ENCODE results near the gene GLIS1.

Gene GLIS1

DNA sequence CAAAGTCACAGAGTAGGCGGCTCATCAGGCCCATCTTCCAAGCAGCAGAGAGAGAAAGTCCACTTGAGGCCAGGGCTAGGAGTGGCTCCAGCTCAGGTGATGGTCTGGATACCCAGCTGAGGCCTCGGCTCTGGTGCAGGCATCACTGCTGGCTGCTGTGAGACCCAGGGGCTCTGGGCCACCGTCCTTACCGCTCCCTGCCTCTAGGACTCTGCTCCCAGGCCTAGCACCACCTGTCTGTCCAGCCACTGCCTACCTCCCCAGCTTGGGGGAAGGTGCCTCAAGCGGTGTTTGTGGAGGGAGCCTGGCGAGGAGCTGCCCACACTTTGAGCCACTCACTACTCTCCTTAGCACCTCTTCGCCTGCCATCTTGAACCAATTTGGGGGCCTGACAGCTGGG lies 221.9 kb downstream of the GLIS1 start:
- in situ Hi-C loops (cut with MboI; ENCODE audit: low sequenced_read_pairs) = no loop called here

GRCh38 chr1:53516181-53516580 lies 222.8 kb downstream of the GLIS1 start:
- in situ Hi-C loops (cut with MboI; ENCODE audit: low sequenced_read_pairs) = no loop called here

GRCh38 chr1:53514436-53514835 lies 224.5 kb downstream of the GLIS1 start:
- in situ Hi-C loops (cut with MboI; ENCODE audit: low sequenced_read_pairs) = no loop called here

GRCh38 chr1:53513846-53514245 lies 225.1 kb downstream of the GLIS1 start:
- in situ Hi-C loops (cut with MboI; ENCODE audit: low sequenced_read_pairs) = no loop called here

DNA sequence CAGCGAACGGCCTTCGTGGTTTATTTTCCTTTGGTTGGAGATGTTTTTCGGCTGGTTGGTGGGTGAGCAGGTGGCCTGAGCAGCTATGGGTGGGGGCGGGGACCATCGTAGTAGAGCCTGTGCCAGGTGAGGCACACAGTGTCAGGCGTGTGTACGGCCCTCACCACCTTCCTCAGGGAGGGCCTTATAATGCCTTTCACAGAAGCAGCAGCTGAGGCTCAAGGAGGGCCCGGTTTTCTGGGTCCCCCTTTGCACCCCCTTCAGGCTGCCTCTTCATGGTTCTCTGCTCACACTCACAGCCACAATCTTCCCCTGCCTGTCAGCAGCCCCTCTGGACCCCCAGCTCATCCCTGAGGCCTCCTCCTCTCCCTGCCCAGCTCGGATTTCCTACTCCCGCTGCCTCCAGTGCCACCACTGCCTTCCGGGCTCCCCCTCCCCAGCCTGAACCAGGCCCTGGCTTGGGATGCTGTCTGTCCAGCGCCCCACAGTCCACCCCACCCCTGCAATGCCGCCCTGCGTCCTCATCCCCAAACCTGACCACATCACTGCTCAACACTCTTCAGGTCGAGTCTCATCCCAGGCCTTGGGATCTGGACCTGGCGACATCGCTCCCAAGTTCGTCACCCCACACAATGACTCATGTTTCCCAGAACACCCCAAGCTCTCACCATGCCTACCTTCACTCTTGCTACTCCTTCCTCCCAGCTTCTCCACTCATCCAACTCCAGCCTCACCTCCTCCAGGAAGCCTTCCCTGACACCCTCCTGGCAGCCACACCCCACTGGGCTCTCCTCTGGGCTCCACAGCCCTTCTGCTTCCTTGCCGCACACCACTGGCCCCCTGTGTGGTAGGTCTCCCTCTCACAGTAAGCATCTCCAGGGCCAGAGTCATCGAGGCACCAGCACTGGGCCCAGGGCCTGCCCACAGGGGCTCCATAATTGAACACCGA lies 225.9 kb downstream of the GLIS1 start:
- in situ Hi-C loops (cut with MboI; ENCODE audit: low sequenced_read_pairs) = no loop called here

- in situ Hi-C loops (cut with MboI; ENCODE audit: low sequenced_read_pairs) = no loop called here
Observed at GRCh38 chr1:53511933-53512806, 226.8 kb downstream of the GLIS1 start.

DNA sequence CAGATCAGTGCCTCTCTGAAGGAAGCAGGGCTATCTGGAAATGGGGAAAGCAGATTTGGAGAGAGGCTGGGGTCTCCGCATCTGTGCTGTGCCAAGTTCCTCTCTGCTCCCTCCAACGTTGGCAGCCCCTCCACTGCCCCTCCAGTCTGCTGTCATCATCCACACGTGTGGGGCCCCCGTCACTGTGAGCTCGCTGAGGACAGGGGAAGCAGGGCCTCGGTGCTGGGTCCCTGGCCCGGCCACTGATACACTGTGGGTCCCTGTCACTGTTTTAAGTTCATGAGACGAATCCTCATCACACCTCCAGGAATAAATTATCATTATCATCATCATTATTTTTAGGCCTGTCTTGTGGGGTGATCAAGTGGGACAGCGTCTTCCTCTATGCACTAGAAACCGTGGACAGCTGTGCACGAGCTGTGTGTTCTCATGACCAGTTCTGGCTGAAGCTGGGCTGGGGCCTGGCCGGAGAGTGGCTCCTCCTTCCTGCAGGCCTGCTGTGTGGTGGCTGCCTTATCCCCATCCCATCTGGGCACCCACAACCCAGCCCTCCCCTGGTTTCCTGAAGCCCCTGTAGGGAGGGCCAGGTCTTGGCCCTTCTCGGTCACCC lies 227.5 kb downstream of the GLIS1 start:
- in situ Hi-C loops (cut with MboI; ENCODE audit: low sequenced_read_pairs) = no loop called here

- in situ Hi-C loops (cut with MboI; ENCODE audit: low sequenced_read_pairs) = no loop called here
Observed at GRCh38 chr1:53510215-53510614, 228.7 kb downstream of the GLIS1 start.

DNA sequence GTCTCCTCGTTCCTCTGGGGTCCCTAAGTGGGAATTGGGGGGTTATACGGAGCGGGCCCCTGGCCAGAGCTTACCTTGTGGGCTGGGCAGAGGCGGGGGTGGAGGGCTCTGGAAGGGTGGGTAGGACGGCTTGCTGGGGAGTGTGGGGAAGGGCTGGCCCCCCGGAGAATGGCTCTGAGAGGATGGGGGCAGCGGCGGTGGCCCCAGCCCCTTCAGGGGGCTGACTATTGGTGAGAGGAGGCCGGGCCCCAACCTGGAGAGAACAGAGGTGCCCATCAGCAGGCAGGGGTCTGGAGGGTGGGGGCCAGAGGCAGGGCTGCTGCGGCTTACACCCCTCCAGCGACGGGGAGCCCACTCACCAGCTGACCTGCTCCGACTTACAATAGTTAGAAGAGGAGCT lies 229.2 kb downstream of the GLIS1 start:
- in situ Hi-C loops (cut with MboI; ENCODE audit: low sequenced_read_pairs) = no loop called here

- in situ Hi-C loops (cut with MboI; ENCODE audit: low sequenced_read_pairs) = no loop called here
Observed at GRCh38 chr1:53508991-53509666, 229.8 kb downstream of the GLIS1 start.

- in situ Hi-C loops (cut with MboI; ENCODE audit: low sequenced_read_pairs) = no loop called here
Observed at GRCh38 chr1:53508056-53508990, 230.6 kb downstream of the GLIS1 start.

GRCh38 chr1:53507116-53507820 lies 231.7 kb downstream of the GLIS1 start:
- in situ Hi-C loops (cut with MboI; ENCODE audit: low sequenced_read_pairs) = no loop called here

GRCh38 chr1:53506355-53507050 lies 232.5 kb downstream of the GLIS1 start:
- in situ Hi-C loops (cut with MboI; ENCODE audit: low sequenced_read_pairs) = no loop called here

GRCh38 chr1:53505891-53506290 lies 233.1 kb downstream of the GLIS1 start:
- in situ Hi-C loops (cut with MboI; ENCODE audit: low sequenced_read_pairs) = no loop called here

DNA sequence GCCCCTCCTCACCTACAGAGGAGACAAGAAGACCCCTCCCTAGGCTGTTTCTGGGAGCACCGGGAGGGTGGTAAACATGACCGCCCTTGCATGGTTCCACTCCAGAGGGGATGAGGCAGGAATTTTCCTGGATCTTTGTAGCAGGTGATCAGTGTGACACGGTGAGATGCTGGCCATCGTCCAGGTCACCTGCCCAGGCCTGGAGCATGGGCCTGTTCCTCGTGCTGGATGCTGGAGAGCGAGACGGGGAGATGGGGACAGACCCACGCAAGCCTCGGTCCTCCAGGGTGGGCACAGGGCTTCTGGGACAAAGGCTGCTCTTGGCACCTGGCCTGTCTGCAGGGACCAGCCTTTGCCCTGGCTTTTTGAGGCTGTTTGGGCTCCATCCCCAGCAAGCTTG lies 233.6 kb downstream of the GLIS1 start:
- in situ Hi-C loops (cut with MboI; ENCODE audit: low sequenced_read_pairs) = no loop called here

DNA sequence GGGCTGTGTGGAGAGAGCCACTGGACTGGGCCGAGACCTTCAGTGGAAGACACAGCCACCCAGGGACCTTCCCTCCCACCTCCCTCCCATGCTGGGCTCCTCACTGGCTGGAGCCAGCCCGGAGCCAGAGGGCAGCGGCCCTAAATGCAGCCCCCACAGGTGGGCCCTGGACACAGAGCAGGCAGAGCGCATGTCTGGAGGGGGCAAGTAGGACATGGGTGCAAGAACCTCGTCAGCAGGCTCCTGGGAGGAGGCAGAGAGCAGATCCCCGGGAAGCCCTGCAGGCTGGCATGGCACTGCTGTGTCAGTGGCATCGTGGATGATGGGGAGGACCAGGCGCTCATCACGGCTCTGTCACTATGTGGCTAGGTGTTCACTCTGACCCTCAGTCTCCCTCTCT lies 234.1 kb downstream of the GLIS1 start:
- in situ Hi-C loops (cut with MboI; ENCODE audit: low sequenced_read_pairs) = no loop called here

GRCh38 chr1:53503433-53504217 lies 235.3 kb downstream of the GLIS1 start:
- in situ Hi-C loops (cut with MboI; ENCODE audit: low sequenced_read_pairs) = no loop called here
